ENCODE results near the gene TFPI.

DNA sequence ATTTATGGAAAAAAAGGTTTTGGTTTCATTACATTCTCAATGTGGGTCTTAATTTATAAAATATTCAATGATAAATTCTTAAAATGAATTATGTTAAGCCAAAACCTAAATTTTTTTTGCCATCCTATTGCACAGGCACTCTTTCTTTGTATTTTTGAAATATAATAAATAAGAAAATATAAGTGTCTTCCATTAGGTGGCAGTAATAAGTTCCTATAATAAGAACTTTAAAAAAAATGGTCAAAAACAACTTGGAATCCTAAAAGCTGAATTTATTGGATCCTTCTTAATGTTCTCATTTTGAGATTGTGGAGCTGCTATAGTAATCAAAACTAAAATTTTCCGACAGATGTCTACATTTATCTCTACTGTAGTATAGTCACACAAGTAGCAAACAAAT is 111.9 kb downstream of the TFPI start:
- TF ChIP-seq FOXK2 (IDR thresholded peaks at IDR 0.05) (no peak), SP1 (IDR thresholded peaks at IDR 0.05) (no peak), BHLHE40 (IDR thresholded peaks at IDR 0.05; ENCODE audit: borderline replicate concordance) (no peak), SUZ12 (IDR thresholded peaks at IDR 0.05) (no peak)

Data from HEK293T (cell line).